Caco-2 (cell line): ENCODE measurements around the gene RFTN1. TPM values are rescaled to one million over a fixed set of nuclear protein-coding genes. Genes with fewer than 3 reads are reported as not detected.

Experiments
- BruUV-seq: library from RNA; stranded (reverse); fragments of 400-500 nt; replicated peaks from 2 replicates; lab custom pipeline; 2021; lab: Mats Ljungman, UMichigan
- CTCF ChIA-PET: fragments of 300-600 bp; sonication (Branson Sonifier 250); formaldehyde crosslinking; loops from one replicate; lab custom pipeline; 2022; ENCODE audit warnings: antibody characterized with exemption; lab: Charles Lee
- POLR2A ChIA-PET: fragments of 300-600 bp; sonication (Branson Sonifier 250); formaldehyde crosslinking; loops from one replicate; lab custom pipeline; 2022; ENCODE audit warnings: antibody characterized with exemption; lab: Charles Lee
- DNase-seq, 2 experiments: peaks; one replicate each; pipeline versions ENCODE4 v3.0.0 to v3.0.0-alpha.2; 2020 to 2022
- H3K27me3 ChIP-seq: replicated peaks from 2 replicates; pipeline ENCODE4 v1.6.0; 2011; ENCODE audit warnings: low read length; ENCODE audit not compliant: control insufficient read depth, insufficient read depth
- H3K36me3 ChIP-seq: 2 replicates; pipeline ENCODE4 v1.5.1; 2011; ENCODE audit warnings: low read length; ENCODE audit not compliant: control insufficient read depth, insufficient read depth
- H3K4me1 ChIP-seq: fragments of 250-450 bp; sonication (Bioruptor Pico); 2 replicates; pipeline ENCODE4 v1.5.1; 2020; ENCODE audit warnings: mild to moderate bottlenecking
- H3K4me3 ChIP-seq: 2 replicates; pipeline ENCODE4 v1.5.1; 2011; ENCODE audit warnings: low read depth, mild to moderate bottlenecking, control low read depth, low read length
- H3K9me3 ChIP-seq: fragments of 250-450 bp; sonication (Bioruptor Pico); 2 replicates; pipeline ENCODE4 v1.5.1; 2020; ENCODE audit warnings: mild to moderate bottlenecking, moderate library complexity
- H3K27ac Mint-ChIP-seq: one replicate; pipeline ENCODE4 v1.8.0; 2022; ENCODE audit warnings: mixed read lengths; ENCODE audit not compliant: unreplicated experiment
- H3K27me3 Mint-ChIP-seq: one replicate; pipeline ENCODE4 v1.8.0; 2022; ENCODE audit warnings: mixed read lengths; ENCODE audit not compliant: insufficient read depth, unreplicated experiment
- H3K36me3 Mint-ChIP-seq: one replicate; pipeline ENCODE4 v1.8.0; 2022; ENCODE audit warnings: mild to moderate bottlenecking, mixed read lengths; ENCODE audit not compliant: insufficient read depth, unreplicated experiment
- H3K4me1 Mint-ChIP-seq: one replicate; pipeline ENCODE4 v1.8.0; 2022; ENCODE audit warnings: low read depth, mixed read lengths; ENCODE audit not compliant: unreplicated experiment
- H3K4me3 Mint-ChIP-seq: one replicate; pipeline ENCODE4 v1.8.0; 2022; ENCODE audit warnings: mild to moderate bottlenecking, moderate library complexity, mixed read lengths; ENCODE audit not compliant: unreplicated experiment
- H3K9me3 Mint-ChIP-seq: one replicate; pipeline ENCODE4 v1.8.0; 2022; ENCODE audit warnings: mixed read lengths; ENCODE audit not compliant: unreplicated experiment
- CTCF ChIP-seq, 2 experiments: fragments of 200-600 bp in 1 of 2; IDR thresholded peaks; 1 replicate in 1 of 2; 2 replicates in 1 of 2; pipeline versions ENCODE4 v1.5.1 to v1.8.0; 2011 to 2022; ENCODE audit warnings: antibody characterized with exemption in 1 of 2, control low read depth in 1 of 2, inconsistent platforms in 1 of 2, low read depth in 1 of 2, low read length in 1 of 2, mild to moderate bottlenecking in 1 of 2, moderate library complexity in 1 of 2; ENCODE audit not compliant: insufficient read depth in 1 of 2, severe bottlenecking in 1 of 2, unreplicated experiment in 1 of 2
- intact Hi-C: fragments of 100-400 bp; cut with micrococcal nuclease; formaldehyde crosslinking; loops from one replicate; pipeline ENCODE4 v1.10.0; 2022; ENCODE audit not compliant: unreplicated experiment
- total RNA-seq: library from RNA; stranded (reverse); gene quantifications from 2 replicates; pipeline ENCODE4 v1.2.3, GENCODE V29; 2022

RFTN1 gene
- total RNA-seq, 1 experiment from 2014 or later, result 10.2 TPM

GRCh38 chr3:16409032-16409431 is 104.5 kb downstream of the RFTN1 start:
- Mint-ChIP-seq H3K27me3 (no peaks in the 10 kb centered on the region), H3K27ac (no peak overlapping the region), H3K36me3 (peaks cover 5% of the 10 kb centered on the region), H3K4me1 (no peaks in the 10 kb centered on the region), H3K4me3 (no peak overlapping the region), H3K9me3 (no peaks in the 10 kb centered on the region)
- DNase-seq, result no peak
- no peaks in the 10 kb centered on the region for H3K36me3 ChIP-seq
- TF ChIP-seq CTCF (IDR thresholded peaks at IDR 0.05; ENCODE audit: insufficient read depth in 1 of 2, low read depth in 1 of 2, low read length in 1 of 2, severe bottlenecking in 1 of 2, unreplicated experiment in 1 of 2), result no peak
- no peaks in the 10 kb centered on the region for H3K9me3 ChIP-seq
- intact Hi-C loops, result loop anchor here (5.0 kb wide), 1 partner anchor 108 kb away; no protein-coding TSS in a partner anchor
- CTCF ChIA-PET, result no interaction called here
- H3K27me3 ChIP-seq, result no peaks in the 10 kb centered on the region
- no peak overlapping the region for H3K4me3 ChIP-seq
- POLR2A ChIA-PET, result no interaction called here
- H3K4me1 ChIP-seq, result no peaks in the 10 kb centered on the region
- no TSS peak for BruUV-seq

GRCh38 chr3:16407366-16407765 is 106.1 kb downstream of the RFTN1 start:
- H3K9me3 Mint-ChIP-seq, result no peaks in the 10 kb centered on the region
- Histone ChIP-seq H3K9me3 (no peaks in the 10 kb centered on the region), H3K4me1 (no peaks in the 10 kb centered on the region), H3K27me3 (no peaks in the 10 kb centered on the region), H3K36me3 (no peaks in the 10 kb centered on the region), H3K4me3 (no peak overlapping the region)
- H3K36me3 Mint-ChIP-seq, result peaks cover 5% of the 10 kb centered on the region
- CTCF ChIA-PET, result no interaction called here
- H3K27ac Mint-ChIP-seq, result no peak overlapping the region
- intact Hi-C loops, result loop anchor here (5.0 kb wide), 1 partner anchor 110 kb away; no protein-coding TSS in a partner anchor
- H3K4me3 Mint-ChIP-seq, result no peak overlapping the region
- POLR2A ChIA-PET, result no interaction called here
- no peaks in the 10 kb centered on the region for H3K27me3 Mint-ChIP-seq
- TF ChIP-seq CTCF (IDR thresholded peaks at IDR 0.05; ENCODE audit: insufficient read depth in 1 of 2, low read depth in 1 of 2, low read length in 1 of 2, severe bottlenecking in 1 of 2, unreplicated experiment in 1 of 2), result no peak
- no peak for DNase-seq
- no TSS peak for BruUV-seq
- no peaks in the 10 kb centered on the region for H3K4me1 Mint-ChIP-seq

- intact Hi-C loops, result loop anchor here (5.0 kb wide), 1 partner anchor 111 kb away; no protein-coding TSS in a partner anchor
- no TSS peak for BruUV-seq
These were observed 106.9 kb downstream of the RFTN1 start for GRCh38 chr3:16406579-16406978.

More at GRCh38 chr3:16406579-16406978, 106.9 kb downstream of the RFTN1 start:
- Mint-ChIP-seq H3K4me3 (no peak overlapping the region), H3K36me3 (peaks cover 9% of the 10 kb centered on the region), H3K27me3 (no peaks in the 10 kb centered on the region), H3K9me3 (no peaks in the 10 kb centered on the region), H3K4me1 (no peaks in the 10 kb centered on the region), H3K27ac (no peak overlapping the region)
- ChIA-PET POLR2A (no interaction called here), CTCF (no interaction called here)
- Histone ChIP-seq H3K9me3 (no peaks in the 10 kb centered on the region), H3K4me3 (no peak overlapping the region), H3K36me3 (no peaks in the 10 kb centered on the region), H3K27me3 (no peaks in the 10 kb centered on the region), H3K4me1 (no peaks in the 10 kb centered on the region)
- no peak for DNase-seq
- no peak for TF ChIP-seq CTCF (IDR thresholded peaks at IDR 0.05; ENCODE audit: insufficient read depth in 1 of 2, low read depth in 1 of 2, low read length in 1 of 2, severe bottlenecking in 1 of 2, unreplicated experiment in 1 of 2)
